ENCODE data around the gene CYP11A1.

DNA sequence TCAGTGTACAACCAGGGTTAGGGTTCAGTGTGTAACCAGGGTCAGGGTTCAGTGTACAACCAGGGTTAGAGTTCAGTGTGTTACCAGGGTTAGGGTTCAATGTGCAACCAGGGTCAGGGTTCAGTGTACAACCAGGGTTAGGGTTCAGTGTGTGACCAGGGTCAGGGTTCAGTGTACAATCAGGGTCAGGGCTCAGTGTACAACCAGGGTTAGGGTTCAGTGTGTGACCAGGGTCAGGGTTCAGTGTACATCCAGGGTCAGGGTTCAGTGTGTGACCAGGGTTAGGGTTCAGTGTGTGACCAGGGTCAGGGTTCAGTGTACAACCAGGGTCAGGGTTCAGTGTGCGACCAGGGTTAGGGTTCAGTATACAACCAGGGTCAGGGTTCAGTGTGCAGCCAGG is 33.3 kb downstream of the CYP11A1 start:
- TF ChIP-seq EZH2 (IDR thresholded peaks at IDR 0.05): no peak
- TF ChIP-seq POLR2AphosphoS5 (IDR thresholded peaks at IDR 0.05; ENCODE audit: borderline replicate concordance, low read depth, low read length): no peak

All from SK-N-MC (cell line).